HCT116 (cell line): ENCODE measurements around the gene RYR2. TPM values are rescaled to one million over a fixed set of nuclear protein-coding genes. Genes with fewer than 3 reads are reported as not detected.

Experiments used
- ATAC-seq: fragments of 200-7000 bp; cut with Tn5 transposase; 2 replicates; pipeline ENCODE4 v1.9.1; 2020; ENCODE audit warnings: mild to moderate bottlenecking, moderate library complexity
- BruUV-seq: library from RNA; stranded (reverse); fragments of 400-500 nt; replicated peaks from 2 replicates; lab custom pipeline; 2021; lab: Mats Ljungman, UMichigan
- CTCF ChIA-PET: fragments of 300-600 bp; sonication (Branson Sonifier 250); formaldehyde crosslinking; loops from one replicate; lab custom pipeline; 2021; ENCODE audit warnings: antibody characterized with exemption; lab: Charles Lee
- POLR2A ChIA-PET: fragments of 300-600, 350-600 bp; sonication (Branson Sonifier 250); formaldehyde crosslinking; loops from one replicate; lab custom pipeline; 2021; ENCODE audit warnings: antibody characterized with exemption; lab: Charles Lee
- RAD21 ChIA-PET, 2 experiments: fragments of 300-600 bp; sonication (Branson Sonifier 250); formaldehyde crosslinking; loops; one replicate each; lab custom pipeline; 2023; ENCODE audit warnings: low total read pairs in 2 of 2; ENCODE audit not compliant: uncharacterized antibody in 2 of 2, unreplicated experiment in 2 of 2, low non-redundant PET in 1 of 2; lab: Charles Lee
- DNase-seq: peaks from one replicate; pipeline ENCODE4 v3.0.0-alpha.2; 2010; ENCODE audit warnings: low read depth, low spot score
- H2AFZ ChIP-seq: fragments of 200-600 bp; shearing (Covaris generic), sonication (generic); 2 replicates; pipeline ENCODE4 v1.6.1; 2017; ENCODE audit warnings: low read depth, mixed run types, mixed read lengths, antibody characterized with exemption, low read length; ENCODE audit not compliant: poor library complexity, severe bottlenecking
- H3K27ac ChIP-seq: 2 replicates; pipeline ENCODE4 v1.5.1; 2012; ENCODE audit warnings: low read depth, low read length
- H3K27me3 ChIP-seq: fragments of 200-600 bp; sonication (generic); 2 replicates; pipeline ENCODE4 v1.6.1; 2016; ENCODE audit warnings: mixed run types, low read length, mixed read lengths; ENCODE audit not compliant: insufficient read depth
- H3K36me3 ChIP-seq, 2 experiments: fragments of 200-500 bp in 1 of 2; fragments of 200-600 bp in 1 of 2; sonication (Bioruptor generic) in 1 of 2; sonication (generic) in 1 of 2; 2 replicates each; pipeline versions ENCODE4 v1.5.1 to v1.6.1; 2014 to 2016; ENCODE audit warnings: low read length in 2 of 2, inconsistent platforms in 1 of 2, mixed read lengths in 1 of 2, mixed run types in 1 of 2; ENCODE audit not compliant: insufficient read depth in 2 of 2, control insufficient read depth in 1 of 2
- H3K4me1 ChIP-seq, 2 experiments: fragments of 200-600 bp in 1 of 2; sonication (generic) in 1 of 2; 2 replicates each; pipeline versions ENCODE4 v1.5.1 to v1.6.1; 2012 to 2017; ENCODE audit warnings: low read length in 2 of 2, inconsistent platforms in 1 of 2, mild to moderate bottlenecking in 1 of 2, mixed read lengths in 1 of 2, mixed run types in 1 of 2, moderate library complexity in 1 of 2; ENCODE audit not compliant: insufficient read depth in 2 of 2, control insufficient read depth in 1 of 2
- H3K4me2 ChIP-seq: fragments of 200-600 bp; sonication (generic); 2 replicates; pipeline ENCODE4 v1.6.1; 2017; ENCODE audit warnings: mixed run types, low read length, mixed read lengths
- H3K4me3 ChIP-seq, 2 experiments: fragments of 200-600 bp in 1 of 2; sonication (generic) in 1 of 2; replicated peaks in 1 of 2; 2 replicates each; pipeline ENCODE4 v1.5.1; 2011 to 2016; ENCODE audit warnings: low read length in 2 of 2, control low read depth in 1 of 2, low read depth in 1 of 2, mild to moderate bottlenecking in 1 of 2, mixed read lengths in 1 of 2, mixed run types in 1 of 2
- H3K79me2 ChIP-seq: fragments of 200-600 bp; sonication (generic); 2 replicates; pipeline ENCODE4 v1.6.1; 2017; ENCODE audit warnings: mild to moderate bottlenecking, mixed run types, low read length, moderate library complexity, mixed read lengths; ENCODE audit not compliant: insufficient read depth
- H3K9ac ChIP-seq: fragments of 200-600 bp; sonication (generic); 2 replicates; pipeline ENCODE4 v1.6.1; 2016; ENCODE audit warnings: low read length, mixed read lengths
- H3K9me2 ChIP-seq: fragments of 200-600 bp; sonication (generic), shearing (Covaris generic); 2 replicates; pipeline ENCODE4 v1.6.1; 2017; ENCODE audit warnings: mixed run types, mild to moderate bottlenecking, moderate library complexity; ENCODE audit not compliant: insufficient read depth
- H3K9me3 ChIP-seq, 2 experiments: fragments of 200-500 bp in 1 of 2; fragments of 200-600 bp in 1 of 2; sonication (Bioruptor generic) in 1 of 2; sonication (generic) in 1 of 2; 2 replicates each; pipeline ENCODE4 v1.6.1; 2014 to 2017; ENCODE audit warnings: low read length in 2 of 2, mixed read lengths in 2 of 2, inconsistent platforms in 1 of 2, low read depth in 1 of 2, mild to moderate bottlenecking in 1 of 2, mixed run types in 1 of 2, moderate library complexity in 1 of 2; ENCODE audit not compliant: control insufficient read depth in 1 of 2, insufficient read depth in 1 of 2
- H4K20me1 ChIP-seq: fragments of 200-600 bp; sonication (generic), shearing (Covaris generic); 2 replicates; pipeline ENCODE4 v1.6.1; 2017; ENCODE audit warnings: mixed run types, mild to moderate bottlenecking, moderate library complexity; ENCODE audit not compliant: insufficient read depth
- ATF3 ChIP-seq: IDR thresholded peaks from 2 replicates; pipeline ENCODE4 v1.6.1; 2012
- CTCF ChIP-seq, 3 experiments: fragments of 200-600 bp in 1 of 3; sonication (generic) in 1 of 3; IDR thresholded peaks in 2 of 3; conservative IDR thresholded peaks in 1 of 3; 2 replicates each; pipeline ENCODE4 v1.5.1; 2012 to 2017; ENCODE audit warnings: low read depth in 2 of 3, low read length in 2 of 3, antibody characterized with exemption in 1 of 3, borderline replicate concordance in 1 of 3, control low read depth in 1 of 3, mild to moderate bottlenecking in 1 of 3, mixed read lengths in 1 of 3, mixed run types in 1 of 3, moderate library complexity in 1 of 3; ENCODE audit not compliant: insufficient read depth in 1 of 3
- EGR1 ChIP-seq: IDR thresholded peaks from 2 replicates; pipeline ENCODE4 v1.6.1; 2012; ENCODE audit warnings: low read depth
- EZH2 ChIP-seq: fragments of 200-600 bp; sonication (generic); IDR thresholded peaks from 2 replicates; pipeline ENCODE4 v1.6.1; 2017; ENCODE audit warnings: antibody characterized with exemption, mixed run types
- EZH2phosphoT487 ChIP-seq: fragments of 200-600 bp; IDR thresholded peaks from 2 replicates; pipeline ENCODE4 v1.6.1; 2018; ENCODE audit warnings: antibody characterized with exemption, borderline replicate concordance
- FOSL1 ChIP-seq: IDR thresholded peaks from 2 replicates; pipeline ENCODE4 v1.6.1; 2012; ENCODE audit warnings: low read depth
- JUND ChIP-seq: IDR thresholded peaks from 2 replicates; pipeline ENCODE4 v1.6.1; 2012
- MAX ChIP-seq: IDR thresholded peaks from 2 replicates; pipeline ENCODE4 v1.6.1; 2012
- POLR2A ChIP-seq: IDR thresholded peaks from 2 replicates; pipeline ENCODE4 v1.7.0; 2011; ENCODE audit warnings: borderline replicate concordance; ENCODE audit not compliant: insufficient read depth, insufficient read length; ENCODE audit errors: extremely low read depth
- POLR2AphosphoS5 ChIP-seq: IDR thresholded peaks from 2 replicates; pipeline ENCODE4 v1.6.1; 2011; ENCODE audit warnings: mild to moderate bottlenecking, low read depth, low read length, moderate library complexity
- RAD21 ChIP-seq: IDR thresholded peaks from 2 replicates; pipeline ENCODE4 v1.6.1; 2012; ENCODE audit warnings: low read depth, mild to moderate bottlenecking
- REST ChIP-seq: IDR thresholded peaks from 2 replicates; pipeline ENCODE4 v1.6.1; 2012; ENCODE audit warnings: low read depth
- SIN3A ChIP-seq: IDR thresholded peaks from 2 replicates; pipeline ENCODE4 v1.6.1; 2012; ENCODE audit warnings: low read depth
- SP1 ChIP-seq: IDR thresholded peaks from 2 replicates; pipeline ENCODE4 v1.6.1; 2012; ENCODE audit warnings: low read depth
- SRF ChIP-seq: IDR thresholded peaks from 2 replicates; pipeline ENCODE4 v1.6.1; 2012; ENCODE audit warnings: low read depth
- TCF7L2 ChIP-seq: IDR thresholded peaks from 2 replicates; pipeline ENCODE4 v1.7.0; 2011; ENCODE audit warnings: borderline replicate concordance, inconsistent platforms; ENCODE audit not compliant: insufficient read depth, insufficient read length; ENCODE audit errors: extremely low read depth
- ZBTB33 ChIP-seq: IDR thresholded peaks from 2 replicates; pipeline ENCODE4 v1.6.1; 2011; ENCODE audit warnings: mild to moderate bottlenecking, low read length, moderate library complexity; ENCODE audit not compliant: insufficient replicate concordance; ENCODE audit errors: extremely low read depth
- ZFX ChIP-seq: fragments of 450-650 bp; IDR thresholded peaks from 2 replicates; pipeline ENCODE4 v1.6.1; 2017
- ZNF274 ChIP-seq: fragments of 200-500 bp; sonication (Bioruptor generic); IDR thresholded peaks from 2 replicates; pipeline ENCODE4 v1.6.1; 2014; ENCODE audit warnings: mild to moderate bottlenecking, low read depth, low read length, inconsistent platforms
- intact Hi-C: fragments of 100-400 bp; cut with micrococcal nuclease; formaldehyde crosslinking; loops from 2 replicates; pipeline ENCODE4 v1.10.0; 2022
- total RNA-seq: library from RNA; stranded (reverse); gene quantifications from one replicate; pipeline ENCODE4 v1.2.1, GENCODE V29; 2021; ENCODE audit not compliant: unreplicated experiment

Gene RYR2
- total RNA-seq, 1 experiment from 2014 or later: 0.02 TPM

- Histone ChIP-seq H3K79me2 (no peaks in the 10 kb centered on the region), H2AFZ (no peak overlapping the region), H3K9me3 (no peaks in the 10 kb centered on the region), H3K9me2 (no peaks in the 10 kb centered on the region), H4K20me1 (no peaks in the 10 kb centered on the region), H3K27ac (no peak overlapping the region), H3K9ac (no peak overlapping the region), H3K4me1 (no peaks in the 10 kb centered on the region), H3K4me3 (no peak overlapping the region), H3K27me3 (no peaks in the 10 kb centered on the region), H3K4me2 (no peak overlapping the region), H3K36me3 (no peaks in the 10 kb centered on the region)
- intact Hi-C loops: no loop called here
- ChIA-PET POLR2A (no interaction called here), RAD21 (no interaction called here), CTCF (no interaction called here)
- no peak for ATAC-seq
- BruUV-seq: no TSS peak
- DNase-seq: no peak
- TF ChIP-seq EZH2phosphoT487: no peak
- no peak for TF ChIP-seq POLR2A
- TF ChIP-seq JUND: no peak
- no peak for TF ChIP-seq RAD21
- TF ChIP-seq POLR2AphosphoS5: no peak
- no peak for TF ChIP-seq TCF7L2
- TF ChIP-seq SP1: no peak
- no peak for TF ChIP-seq ZFX
- TF ChIP-seq EGR1: no peak
- no peak for TF ChIP-seq ZBTB33
- TF ChIP-seq SRF: no peak
- no peak for TF ChIP-seq ZNF274
- TF ChIP-seq ATF3: no peak
- no peak for TF ChIP-seq SIN3A
- TF ChIP-seq REST: no peak
- TF ChIP-seq CTCF (IDR thresholded peaks at IDR 0.05 in 2 of 3, conservative IDR thresholded peaks at IDR 0.05 in 1 of 3; ENCODE audit: borderline replicate concordance in 1 of 3, insufficient read depth in 1 of 3, low read depth in 2 of 3, low read length in 2 of 3): no peak
- no peak for TF ChIP-seq EZH2
- TF ChIP-seq MAX: no peak
- no peak for TF ChIP-seq FOSL1
These were observed 164.1 kb downstream of the RYR2 start for GRCh38 chr1:237206065-237206414.
